H9 (cell line): Measurements from ENCODE around the gene DEFB128. TPM values are rescaled to one million over a fixed set of nuclear protein-coding genes. Genes with fewer than 3 reads are reported as not detected.

ENCODE experiments used
- DNase-seq: peaks from one replicate; pipeline ENCODE4 v3.0.0-alpha.2; 2017
- H2AFZ ChIP-seq: one replicate; pipeline ENCODE4 v1.6.1; 2013; ENCODE audit warnings: mild to moderate bottlenecking, low read length, control low read depth, moderate library complexity
- H2AK5ac ChIP-seq: 2 replicates; pipeline ENCODE4 v1.6.1; 2013; ENCODE audit warnings: low read length, control low read depth, mixed read lengths; ENCODE audit not compliant: insufficient read length
- H2BK120ac ChIP-seq: one replicate; pipeline ENCODE4 v1.6.1; 2013; ENCODE audit warnings: low read depth, mild to moderate bottlenecking, low read length, control low read depth, inconsistent platforms; ENCODE audit not compliant: poor library complexity, severe bottlenecking
- H2BK12ac ChIP-seq: 2 replicates; pipeline ENCODE4 v1.6.1; 2013; ENCODE audit warnings: low read length, control low read depth, mixed read lengths, low read depth; ENCODE audit not compliant: insufficient read length
- H2BK15ac ChIP-seq: 2 replicates; pipeline ENCODE4 v1.6.1; 2013; ENCODE audit warnings: low read depth, low read length, control low read depth
- H2BK20ac ChIP-seq: one replicate; pipeline ENCODE4 v1.6.1; 2013; ENCODE audit warnings: low read depth, mild to moderate bottlenecking, low read length, control low read depth, inconsistent platforms; ENCODE audit not compliant: poor library complexity, severe bottlenecking
- H2BK5ac ChIP-seq: 2 replicates; pipeline ENCODE4 v1.6.1; 2013; ENCODE audit warnings: low read length, control low read depth, mixed read lengths; ENCODE audit not compliant: insufficient read length
- H3K14ac ChIP-seq: 2 replicates; pipeline ENCODE4 v1.6.1; 2013; ENCODE audit warnings: low read length, control low read depth; ENCODE audit not compliant: insufficient read depth
- H3K18ac ChIP-seq: 2 replicates; pipeline ENCODE4 v1.6.1; 2013; ENCODE audit warnings: low read depth, mild to moderate bottlenecking, mixed read lengths, low read length, control low read depth; ENCODE audit not compliant: insufficient read length
- H3K23ac ChIP-seq: 2 replicates; pipeline ENCODE4 v1.6.1; 2013; ENCODE audit warnings: low read length, control low read depth, mixed read lengths, low read depth; ENCODE audit not compliant: insufficient read length
- H3K23me2 ChIP-seq: 2 replicates; pipeline ENCODE4 v1.6.1; 2013; ENCODE audit warnings: low read depth, mild to moderate bottlenecking, mixed read lengths, low read length, control low read depth; ENCODE audit not compliant: insufficient read length, poor library complexity, severe bottlenecking
- H3K27ac ChIP-seq: 2 replicates; pipeline ENCODE4 v1.5.1; 2013; ENCODE audit warnings: low read length, control low read depth, mixed read lengths, low read depth; ENCODE audit not compliant: insufficient read length
- H3K27me3 ChIP-seq: 2 replicates; pipeline ENCODE4 v1.6.1; 2013; ENCODE audit warnings: low read length, control low read depth, inconsistent platforms; ENCODE audit not compliant: insufficient read depth
- H3K4ac ChIP-seq: 2 replicates; pipeline ENCODE4 v1.6.1; 2013; ENCODE audit warnings: low read depth, mild to moderate bottlenecking, control low read depth, inconsistent platforms, low read length, moderate library complexity
- H3K4me1 ChIP-seq: 2 replicates; pipeline ENCODE4 v1.6.1; 2013; ENCODE audit warnings: low read length, control low read depth, inconsistent platforms; ENCODE audit not compliant: insufficient read depth
- H3K4me2 ChIP-seq: 2 replicates; pipeline ENCODE4 v1.6.1; 2013; ENCODE audit warnings: low read length, control low read depth, mixed read lengths; ENCODE audit not compliant: insufficient read length, insufficient read depth
- H3K56ac ChIP-seq: 2 replicates; pipeline ENCODE4 v1.6.1; 2013; ENCODE audit warnings: low read depth, mild to moderate bottlenecking, mixed read lengths, low read length, control low read depth; ENCODE audit not compliant: insufficient read length
- H3K79me1 ChIP-seq: 2 replicates; pipeline ENCODE4 v1.6.1; 2013; ENCODE audit warnings: low read depth, mild to moderate bottlenecking, moderate library complexity, low read length, control low read depth, inconsistent platforms; ENCODE audit not compliant: insufficient read depth, poor library complexity, severe bottlenecking
- H3K79me2 ChIP-seq: 2 replicates; pipeline ENCODE4 v1.6.1; 2013; ENCODE audit warnings: low read length, control low read depth, inconsistent platforms; ENCODE audit not compliant: insufficient read depth
- H3K9ac ChIP-seq: 2 replicates; pipeline ENCODE4 v1.6.1; 2013; ENCODE audit warnings: low read length, control low read depth, mixed read lengths; ENCODE audit not compliant: insufficient read length; ENCODE audit errors: extremely low read depth
- H3K9me3 ChIP-seq: one replicate; pipeline ENCODE4 v1.6.1; 2013; ENCODE audit warnings: low read depth, low read length, inconsistent platforms; ENCODE audit not compliant: control insufficient read depth
- H3T11ph ChIP-seq: one replicate; pipeline ENCODE4 v1.6.1; 2013; ENCODE audit warnings: mild to moderate bottlenecking, low read length, control low read depth, inconsistent platforms
- H4K20me1 ChIP-seq: one replicate; pipeline ENCODE4 v1.6.1; 2013; ENCODE audit not compliant: control insufficient read depth, insufficient read length, insufficient read depth
- H4K5ac ChIP-seq: 2 replicates; pipeline ENCODE4 v1.6.1; 2013; ENCODE audit warnings: low read depth, mild to moderate bottlenecking, mixed read lengths, low read length, control low read depth; ENCODE audit not compliant: insufficient read length
- H4K8ac ChIP-seq: replicated peaks from 2 replicates; pipeline ENCODE4 v1.6.1; 2013; ENCODE audit warnings: low read length, control low read depth, mixed read lengths, low read depth; ENCODE audit not compliant: insufficient read length
- H4K91ac ChIP-seq: 2 replicates; pipeline ENCODE4 v1.6.1; 2013; ENCODE audit warnings: low read depth, mild to moderate bottlenecking, moderate library complexity, mixed read lengths, low read length, control low read depth; ENCODE audit not compliant: insufficient read length
- H3K27ac Mint-ChIP-seq, 3 experiments: 2 replicates in 2 of 3; 3 replicates in 1 of 3; pipeline ENCODE4 v1.8.0; 2020 to 2021; ENCODE audit warnings: mixed read lengths in 3 of 3, mild to moderate bottlenecking in 1 of 3, moderate library complexity in 1 of 3
- H3K27me3 Mint-ChIP-seq: 2 replicates; pipeline ENCODE4 v1.8.0; 2021; ENCODE audit warnings: low read depth, mild to moderate bottlenecking, moderate library complexity, mixed read lengths
- H3K36me3 Mint-ChIP-seq, 3 experiments: 2 replicates in 2 of 3; 3 replicates in 1 of 3; pipeline ENCODE4 v1.8.0; 2020 to 2021; ENCODE audit warnings: low read depth in 3 of 3, mixed read lengths in 3 of 3; ENCODE audit not compliant: insufficient read depth in 1 of 3
- H3K4me1 Mint-ChIP-seq, 2 experiments: 2 replicates each; pipeline ENCODE4 v1.8.0; 2020; ENCODE audit warnings: mixed read lengths in 2 of 2
- H3K4me3 Mint-ChIP-seq, 2 experiments: 2 replicates in 1 of 2; 3 replicates in 1 of 2; pipeline ENCODE4 v1.8.0; 2020 to 2021; ENCODE audit warnings: mild to moderate bottlenecking in 2 of 2, mixed read lengths in 2 of 2, moderate library complexity in 1 of 2
- H3K9me3 Mint-ChIP-seq, 2 experiments: 2 replicates in 1 of 2; 3 replicates in 1 of 2; pipeline ENCODE4 v1.8.0; 2020; ENCODE audit warnings: mild to moderate bottlenecking in 2 of 2, mixed read lengths in 2 of 2, moderate library complexity in 1 of 2
- WGBS: extraction: QIAGEN DNeasy Blood & Tissue Kit; methylation state at CpG from one replicate; pipeline ENCODE4 v1.1.7; 2013; ENCODE audit warnings: missing lambda C conversion rate, low lambda C conversion rate, mixed read lengths; ENCODE audit not compliant: insufficient read length; ENCODE audit errors: extremely low coverage; 5-methylcytosine and 5-hydroxymethylcytosine counted together
- total RNA-seq: library from RNA; stranded (reverse); gene quantifications from 2 replicates; pipeline ENCODE4 v1.2.1, GENCODE V29; 2021
- TF ChIP-seq, protein P1 (sequence below): fragments of 200-600 bp; sonication (generic); conservative IDR thresholded peaks from 3 replicates; pipeline ENCODE4 v1.8.0; 2021; ENCODE audit warnings: antibody characterized with exemption, mild to moderate bottlenecking

Gene DEFB128
- total RNA-seq, 1 experiment from 2014 or later, result not detected

DNA sequence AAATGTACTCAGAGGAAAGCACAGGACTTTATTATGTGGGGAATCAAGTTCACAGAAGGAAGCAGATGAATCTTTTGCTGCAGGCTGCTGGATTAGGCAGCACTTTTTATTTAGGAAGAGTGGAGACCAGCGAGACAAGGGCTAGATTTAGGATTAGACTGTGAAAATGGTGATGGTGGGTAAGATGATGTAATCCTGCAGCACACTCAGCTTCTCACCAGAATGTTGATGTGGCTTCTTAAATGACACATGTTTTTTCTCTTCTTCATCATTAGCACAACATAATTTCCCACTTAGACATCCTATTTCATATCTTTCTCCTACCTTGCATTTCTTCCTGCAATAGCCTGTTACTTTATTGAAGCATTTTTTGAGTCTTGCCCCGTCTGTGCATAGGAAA lies 1.8 kb downstream of the DEFB128 start:
- no peak overlapping the region for H3K27ac Mint-ChIP-seq
- no peaks in the 10 kb centered on the region for H3K23me2 ChIP-seq
- peaks cover 28 to 98% of the 10 kb centered on the region in 2 experiments for H3K9me3 Mint-ChIP-seq
- H3K79me2 ChIP-seq, result no peaks in the 10 kb centered on the region
- H2AK5ac ChIP-seq, result no peak overlapping the region
- H2BK12ac ChIP-seq, result no peak overlapping the region
- H2BK5ac ChIP-seq, result no peak overlapping the region
- H3K4ac ChIP-seq, result no peak overlapping the region
- no peak overlapping the region for H3K18ac ChIP-seq
- no peak overlapping the region for H2AFZ ChIP-seq
- DNase-seq, result no peak
- no peaks in the 10 kb centered on the region; a peak in 1 of 7 replicates for H3K36me3 Mint-ChIP-seq
- H3K27me3 Mint-ChIP-seq, result peaks cover 56% of the 10 kb centered on the region
- no peak overlapping the region for H4K5ac ChIP-seq
- no peaks in the 10 kb centered on the region for H3K79me1 ChIP-seq
- H3K4me1 Mint-ChIP-seq, result peaks cover 0 to 5% of the 10 kb centered on the region in 2 experiments; a peak in 1 of 4 replicates
- H3K27ac ChIP-seq, result no peak overlapping the region
- H3K56ac ChIP-seq, result no peak overlapping the region
- peaks cover 18% of the 10 kb centered on the region for H3K9me3 ChIP-seq
- WGBS, result no CpG with 5 or more reads among the region's 2 CpGs
- H2BK20ac ChIP-seq, result no peak overlapping the region
- H2BK15ac ChIP-seq, result no peak overlapping the region
- no peak overlapping the region for H3K14ac ChIP-seq
- no peak overlapping the region for H3K4me3 Mint-ChIP-seq
- H3K23ac ChIP-seq, result no peak overlapping the region
- no peaks in the 10 kb centered on the region for H3K27me3 ChIP-seq
- no peak overlapping the region for H4K91ac ChIP-seq
- no peak overlapping the region for H4K8ac ChIP-seq
- H3K4me2 ChIP-seq, result no peak overlapping the region
- H3K9ac ChIP-seq, result no peak overlapping the region
- no peaks in the 10 kb centered on the region for H3K4me1 ChIP-seq
- H2BK120ac ChIP-seq, result no peak overlapping the region
- no peaks in the 10 kb centered on the region for H4K20me1 ChIP-seq
- no peak overlapping the region for H3T11ph ChIP-seq
- TF ChIP-seq, protein P1, sequence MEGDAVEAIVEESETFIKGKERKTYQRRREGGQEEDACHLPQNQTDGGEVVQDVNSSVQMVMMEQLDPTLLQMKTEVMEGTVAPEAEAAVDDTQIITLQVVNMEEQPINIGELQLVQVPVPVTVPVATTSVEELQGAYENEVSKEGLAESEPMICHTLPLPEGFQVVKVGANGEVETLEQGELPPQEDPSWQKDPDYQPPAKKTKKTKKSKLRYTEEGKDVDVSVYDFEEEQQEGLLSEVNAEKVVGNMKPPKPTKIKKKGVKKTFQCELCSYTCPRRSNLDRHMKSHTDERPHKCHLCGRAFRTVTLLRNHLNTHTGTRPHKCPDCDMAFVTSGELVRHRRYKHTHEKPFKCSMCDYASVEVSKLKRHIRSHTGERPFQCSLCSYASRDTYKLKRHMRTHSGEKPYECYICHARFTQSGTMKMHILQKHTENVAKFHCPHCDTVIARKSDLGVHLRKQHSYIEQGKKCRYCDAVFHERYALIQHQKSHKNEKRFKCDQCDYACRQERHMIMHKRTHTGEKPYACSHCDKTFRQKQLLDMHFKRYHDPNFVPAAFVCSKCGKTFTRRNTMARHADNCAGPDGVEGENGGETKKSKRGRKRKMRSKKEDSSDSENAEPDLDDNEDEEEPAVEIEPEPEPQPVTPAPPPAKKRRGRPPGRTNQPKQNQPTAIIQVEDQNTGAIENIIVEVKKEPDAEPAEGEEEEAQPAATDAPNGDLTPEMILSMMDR, result no peak
